Raji (cell line): ENCODE results near the gene OR2A12.

ENCODE experiments used
- POLR2A ChIP-seq: IDR thresholded peaks from 2 replicates; pipeline ENCODE4 v1.6.1; 2011; ENCODE audit warnings: low read depth, low read length, control low read depth; ENCODE audit not compliant: insufficient read depth

The OR2A12 gene

DNA sequence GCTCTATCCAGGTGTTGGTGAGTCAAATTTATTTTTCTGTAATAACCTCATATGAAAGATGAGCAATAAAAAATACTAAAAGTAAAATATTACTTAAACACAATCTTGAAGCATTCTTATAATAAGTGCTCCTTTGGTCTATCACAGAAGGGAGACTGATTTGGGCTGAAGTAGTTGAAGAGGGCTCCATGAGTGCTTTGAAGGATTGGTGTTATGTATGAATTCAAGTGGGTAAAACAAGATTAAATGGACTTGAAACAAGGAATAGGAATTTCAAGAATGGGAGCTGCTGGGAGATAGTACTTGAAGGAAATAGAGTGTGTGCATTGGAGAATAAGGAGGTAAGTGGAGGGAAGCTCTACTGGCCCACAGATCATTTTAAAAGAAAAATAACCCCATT, 16.0 kb downstream of the OR2A12 start:
- TF ChIP-seq POLR2A, result no peak

DNA sequence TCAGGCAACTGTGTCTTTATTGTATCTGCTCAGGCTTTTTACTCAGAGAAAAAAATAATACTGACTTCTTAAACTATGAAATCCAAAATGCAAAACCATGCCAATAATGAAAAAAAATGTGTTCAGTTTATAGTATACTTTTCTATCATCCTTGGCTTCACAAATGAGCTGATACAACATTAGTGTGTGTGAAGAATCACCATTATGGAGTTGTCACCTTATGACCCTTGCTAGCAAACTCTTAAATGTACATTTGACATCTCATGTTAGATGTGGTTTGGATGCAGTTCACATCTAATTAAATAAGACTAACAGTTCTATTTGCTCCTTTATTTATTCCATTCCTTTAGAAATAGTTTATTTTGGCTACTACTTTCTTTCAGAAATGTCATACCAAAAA, 19.1 kb downstream of the OR2A12 start:
- no peak for TF ChIP-seq POLR2A

GRCh38 chr7:144109283-144109682, 23.2 kb downstream of the OR2A12 start, which contains the start of gene OR2A2:
OR2A2 (plus strand) TSS chr7:144109583; CDS start chr7:144109583, 0 bp downstream.
- TF ChIP-seq POLR2A, result no peak

DNA sequence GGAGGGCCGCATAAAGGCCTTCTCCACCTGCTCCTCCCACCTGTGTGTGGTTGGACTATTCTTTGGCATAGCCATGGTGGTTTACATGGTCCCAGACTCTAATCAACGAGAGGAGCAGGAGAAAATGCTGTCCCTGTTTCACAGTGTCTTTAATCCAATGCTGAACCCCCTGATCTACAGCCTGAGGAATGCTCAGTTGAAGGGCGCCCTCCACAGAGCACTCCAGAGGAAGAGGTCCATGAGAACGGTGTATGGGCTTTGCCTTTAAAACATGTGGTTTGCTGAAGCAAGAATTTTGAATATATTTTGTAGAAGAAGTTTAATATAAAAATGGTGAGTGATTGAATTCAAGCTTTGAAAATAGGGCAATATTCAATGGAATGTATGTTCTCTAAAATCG, 24.2 kb downstream of the OR2A12 start:
- TF ChIP-seq POLR2A, result no peak

GRCh38 chr7:144113651-144114050, 27.6 kb downstream of the OR2A12 start:
- TF ChIP-seq POLR2A, result no peak

GRCh38 chr7:144118341-144118740, 32.3 kb downstream of the OR2A12 start:
- no peak for TF ChIP-seq POLR2A

DNA sequence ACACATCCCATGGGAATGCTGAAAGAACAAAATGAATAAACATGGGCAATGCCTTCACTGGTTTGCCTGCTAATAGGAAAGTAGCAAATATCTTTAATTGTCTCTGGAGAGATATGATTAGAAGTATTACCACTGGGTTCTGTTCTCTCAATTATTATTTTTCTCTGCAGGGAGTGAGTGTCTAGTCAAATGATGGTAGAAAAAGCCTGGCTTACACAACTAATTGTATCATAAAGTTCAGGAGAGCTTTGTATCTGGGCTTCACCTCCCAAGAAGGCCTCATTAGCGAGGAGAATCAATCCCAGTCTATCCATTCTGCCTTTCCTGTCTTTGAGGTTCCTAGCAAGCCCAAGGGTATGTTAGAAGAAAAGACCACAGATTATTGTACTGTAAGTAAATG, 36.8 kb downstream of the OR2A12 start, which contains the start of gene OR2A14:
OR2A14 (plus strand) TSS at position 301 of the 400 bp plus-strand sequence. CDS start 5,937 bp downstream, outside the sequence.
- no peak for TF ChIP-seq POLR2A

DNA sequence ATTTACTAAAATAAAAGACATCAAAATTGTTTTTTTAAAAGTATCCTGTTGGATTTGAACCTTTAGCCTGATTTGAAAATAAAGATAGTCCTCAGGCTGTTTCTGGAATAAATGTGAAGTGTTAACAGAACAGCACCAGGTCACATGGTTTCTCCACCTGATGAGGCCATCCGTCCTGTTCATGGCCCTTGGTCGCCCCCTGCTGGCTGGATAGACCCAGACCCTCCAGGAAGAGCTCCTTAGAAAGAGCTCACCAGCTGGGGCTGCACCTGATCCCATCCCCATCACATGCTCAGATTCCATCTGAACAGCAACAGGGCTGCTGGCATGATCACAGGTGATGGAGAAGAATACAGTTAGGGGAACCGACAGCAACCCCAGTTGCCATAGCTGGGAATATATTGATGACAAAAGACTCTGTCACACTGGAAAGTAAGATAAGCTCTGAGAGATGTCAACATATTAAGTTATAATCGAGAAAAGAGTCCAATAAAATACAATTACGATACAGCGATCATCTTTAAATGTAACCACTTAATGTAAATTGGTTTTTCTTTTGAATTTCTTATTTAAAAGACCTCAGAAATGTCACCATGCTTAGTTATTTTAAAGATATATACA, 41.7 kb downstream of the OR2A12 start:
- no peak for TF ChIP-seq POLR2A

- TF ChIP-seq POLR2A, result no peak
These were observed 44.7 kb downstream of the OR2A12 start for GRCh38 chr7:144130730-144131129.

GRCh38 chr7:144132262-144132661, 46.2 kb downstream of the OR2A12 start:
- no peak for TF ChIP-seq POLR2A

DNA sequence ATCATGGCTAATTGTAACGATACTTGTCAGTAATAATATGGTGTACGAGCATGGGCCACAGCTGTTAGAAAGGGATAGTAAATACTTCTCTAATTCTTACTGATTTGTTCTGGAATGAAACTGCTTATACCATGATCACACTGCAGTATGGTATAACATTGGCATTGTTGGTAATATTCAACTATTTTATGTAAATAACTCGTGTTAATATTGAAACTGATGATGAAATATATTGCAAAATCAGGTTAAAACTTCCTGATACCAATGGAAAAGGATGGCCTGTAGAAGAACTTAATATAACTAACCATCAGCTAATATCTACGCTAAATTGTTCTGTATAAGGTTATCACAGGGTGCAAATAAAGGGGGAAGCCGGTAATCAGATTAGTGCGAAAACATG, 47.2 kb downstream of the OR2A12 start:
- TF ChIP-seq POLR2A, result no peak

DNA sequence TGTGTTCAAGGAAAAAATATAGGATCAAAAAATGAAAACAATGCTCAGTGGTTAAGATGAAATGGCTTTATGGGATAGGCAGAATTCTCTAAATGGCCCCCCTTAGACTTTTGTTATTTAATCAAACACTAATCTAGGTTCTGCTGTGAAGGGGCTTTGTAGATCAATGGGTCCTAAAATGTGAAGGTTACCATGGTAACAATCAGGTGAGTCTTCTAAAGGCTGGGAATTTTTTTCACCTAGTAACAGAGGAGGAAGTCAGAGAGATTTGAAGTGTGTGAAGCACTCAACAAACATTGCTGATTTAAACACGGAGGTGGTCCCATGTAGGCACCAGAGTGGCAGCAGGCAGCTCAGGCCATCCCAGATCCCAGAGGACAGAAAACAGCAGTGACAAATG, 48.0 kb downstream of the OR2A12 start:
- TF ChIP-seq POLR2A, result no peak

DNA sequence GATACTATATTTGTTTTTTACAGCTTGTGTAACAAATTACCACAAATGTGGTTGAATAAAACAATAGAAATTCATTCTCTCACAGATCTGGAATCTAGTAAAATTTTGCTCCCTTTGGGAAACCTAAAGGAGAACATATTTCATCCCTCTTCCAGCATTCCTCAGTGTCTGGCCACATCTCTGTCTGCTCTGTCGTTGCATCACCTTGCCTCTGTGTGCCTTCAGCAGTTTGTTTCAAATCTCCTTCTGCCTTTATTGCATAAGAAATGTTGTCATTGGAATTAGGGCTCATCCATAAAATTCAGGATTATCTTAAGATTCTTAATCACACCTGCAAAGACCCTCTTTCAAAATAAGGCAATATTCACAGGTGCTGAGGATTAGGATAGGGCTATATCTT, 51.4 kb downstream of the OR2A12 start:
- no peak for TF ChIP-seq POLR2A

- TF ChIP-seq POLR2A, result no peak
These were observed 56.1 kb downstream of the OR2A12 start for GRCh38 chr7:144142187-144142586.

DNA sequence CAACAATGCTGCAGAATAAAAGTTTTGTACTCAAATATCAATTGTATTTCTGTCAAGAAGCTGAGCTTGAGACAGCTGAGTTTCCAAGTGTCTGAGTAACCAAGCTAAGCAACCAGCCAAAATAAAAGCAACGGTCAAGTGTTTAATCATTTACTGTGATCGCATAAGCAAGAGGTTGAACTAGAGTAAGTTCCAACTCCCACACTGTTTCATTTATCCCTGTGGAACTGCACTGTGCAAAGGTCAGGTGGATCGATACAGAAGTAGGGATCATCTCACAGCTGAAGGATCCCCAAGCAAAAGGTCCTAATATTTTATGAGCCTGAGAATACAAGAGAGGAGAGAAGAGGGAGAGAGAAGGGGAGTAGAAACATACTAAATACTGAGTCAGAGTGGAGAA, 58.3 kb downstream of the OR2A12 start:
- TF ChIP-seq POLR2A, result no peak

DNA sequence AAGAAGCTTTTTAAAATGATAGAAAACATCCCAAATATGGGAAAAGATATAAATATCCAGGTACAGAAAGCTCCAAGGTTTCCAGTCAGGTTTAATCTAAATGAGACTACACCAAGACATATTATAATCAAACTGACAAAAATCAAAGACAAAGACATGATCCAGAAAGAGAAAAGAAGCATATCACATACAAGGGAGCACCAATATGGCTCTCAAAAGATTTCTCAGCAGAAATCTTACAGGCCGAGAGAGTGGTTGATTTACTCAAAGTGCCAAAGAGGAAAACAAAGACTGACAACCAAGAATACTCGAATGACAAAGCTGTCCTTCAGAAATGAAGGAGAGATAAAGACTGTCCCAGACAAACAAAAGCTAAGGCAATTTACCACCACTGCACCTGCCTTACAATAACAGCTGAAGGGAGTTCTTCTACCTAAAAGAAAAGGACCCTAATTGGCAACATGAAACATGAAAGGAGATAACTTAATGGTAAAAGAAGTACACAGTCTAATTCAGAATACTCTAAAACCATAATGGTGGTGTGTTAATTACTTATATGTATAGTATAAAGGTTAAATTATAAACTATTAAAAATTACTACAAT, 62.2 kb downstream of the OR2A12 start:
- TF ChIP-seq POLR2A, result no peak
